Uterus (tissue), 4 donors: ENCODE results near the gene ZCCHC8. TPM values are rescaled to one million over a fixed set of nuclear protein-coding genes. Genes with fewer than 3 reads are reported as not detected.
A peak's percentile ranks its signal among the peaks of the same experiment; 100 is the strongest.

Experiments used
- DNase-seq, 2 donors: peaks; one replicate each; pipeline ENCODE4 v3.0.0-alpha.2; 2019 to 2020
- H3K27ac ChIP-seq, 2 donors: fragments of 200-600 bp; sonication (generic); 1 replicate in 1 of 2; 2 replicates in 1 of 2; pipeline ENCODE4 v1.5.1; 2016 to 2018
- H3K27me3 ChIP-seq, 2 donors: fragments of 200-600 bp; sonication (generic); one replicate each; pipeline ENCODE4 v1.5.1; 2018 to 2019; ENCODE audit warnings: control low read depth in 1 of 2
- H3K36me3 ChIP-seq, 2 donors: fragments of 200-600 bp; sonication (generic); one replicate each; pipeline ENCODE4 v1.5.1; 2019; ENCODE audit warnings: control low read depth in 1 of 2
- H3K4me1 ChIP-seq, 2 donors: fragments of 200-600 bp; sonication (generic); one replicate each; pipeline ENCODE4 v1.5.1; 2018 to 2019; ENCODE audit warnings: control low read depth in 1 of 2
- H3K4me3 ChIP-seq, 2 donors: fragments of 200-600 bp; sonication (generic); 1 replicate in 1 of 2; 2 replicates in 1 of 2; pipeline ENCODE4 v1.5.1; 2018 to 2019; ENCODE audit warnings: mild to moderate bottlenecking in 1 of 2
- H3K9me3 ChIP-seq, 2 donors: fragments of 200-600 bp; sonication (generic); one replicate each; pipeline ENCODE4 v1.5.1; 2019; ENCODE audit warnings: control low read depth in 1 of 2
- POLR2A ChIP-seq, 2 donors: fragments of 450-650 bp; IDR thresholded peaks; one replicate each; pipeline ENCODE4 v1.6.1; 2016; ENCODE audit warnings: antibody characterized with exemption in 2 of 2, mild to moderate bottlenecking in 1 of 2, moderate library complexity in 1 of 2
- intact Hi-C: fragments of 100-400 bp; cut with DNase I; formaldehyde crosslinking; loops from one replicate; pipeline ENCODE4 v1.15.1; 2023; ENCODE audit warnings: low total_unique reads
- small RNA-seq: library from RNA; depleted of rRNA; stranded (forward); fragments of <200 nt; gene quantifications from one replicate; pipeline ENCODE3, GENCODE V24; 2016
- total RNA-seq, 4 donors: library from RNA; depleted of rRNA in 3 of 4; stranded (reverse); fragments of >200 nt in 3 of 4; gene quantifications; one replicate each; pipeline versions ENCODE4 v1.1.0 to v1.2.4, GENCODE V29; 2014 to 2023
- TF ChIP-seq, protein P1 (sequence below), 4 experiments: fragments of 200-600 bp in 2 of 4; fragments of 450-650 bp in 2 of 4; sonication (generic) in 2 of 4; IDR thresholded peaks; one replicate each; pipeline ENCODE4 v1.5.1; 2016 to 2019; ENCODE audit warnings: antibody characterized with exemption in 4 of 4, mild to moderate bottlenecking in 2 of 4, moderate library complexity in 1 of 4
- donor health status: DM: yes; HTN: yes; CAD: no.

The ZCCHC8 gene
- total RNA-seq, 4 donors from 2014 or later: 13.5 to 43.3 (median 25.8) TPM

DNA sequence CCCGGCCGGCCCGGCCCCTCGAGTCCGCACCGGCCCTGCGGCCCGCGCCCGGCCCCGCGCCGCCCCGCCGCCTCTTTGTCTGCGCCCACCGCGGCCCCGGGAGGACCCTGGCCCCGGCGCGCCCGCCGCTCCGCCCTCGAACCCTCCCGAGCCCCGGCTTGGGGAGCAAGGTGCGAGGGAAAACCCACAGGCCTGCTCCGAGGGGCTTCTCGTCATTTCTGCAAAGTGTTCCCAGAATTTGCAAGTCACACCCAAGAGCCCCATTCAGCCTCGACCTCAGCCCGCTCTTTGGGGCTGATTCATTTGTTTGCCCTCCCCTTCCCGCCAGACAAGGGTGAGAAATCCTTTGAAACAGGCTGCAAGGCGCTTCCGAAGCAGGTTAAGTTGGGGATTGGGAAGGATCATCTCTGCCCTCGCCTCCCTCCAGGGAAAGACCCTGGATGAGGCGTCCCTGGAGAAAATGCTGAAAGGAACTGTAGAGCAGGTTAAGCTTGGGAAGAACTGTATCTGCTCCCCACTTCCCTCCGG is 77.9 kb downstream of the ZCCHC8 start:
- TF ChIP-seq, protein P1, sequence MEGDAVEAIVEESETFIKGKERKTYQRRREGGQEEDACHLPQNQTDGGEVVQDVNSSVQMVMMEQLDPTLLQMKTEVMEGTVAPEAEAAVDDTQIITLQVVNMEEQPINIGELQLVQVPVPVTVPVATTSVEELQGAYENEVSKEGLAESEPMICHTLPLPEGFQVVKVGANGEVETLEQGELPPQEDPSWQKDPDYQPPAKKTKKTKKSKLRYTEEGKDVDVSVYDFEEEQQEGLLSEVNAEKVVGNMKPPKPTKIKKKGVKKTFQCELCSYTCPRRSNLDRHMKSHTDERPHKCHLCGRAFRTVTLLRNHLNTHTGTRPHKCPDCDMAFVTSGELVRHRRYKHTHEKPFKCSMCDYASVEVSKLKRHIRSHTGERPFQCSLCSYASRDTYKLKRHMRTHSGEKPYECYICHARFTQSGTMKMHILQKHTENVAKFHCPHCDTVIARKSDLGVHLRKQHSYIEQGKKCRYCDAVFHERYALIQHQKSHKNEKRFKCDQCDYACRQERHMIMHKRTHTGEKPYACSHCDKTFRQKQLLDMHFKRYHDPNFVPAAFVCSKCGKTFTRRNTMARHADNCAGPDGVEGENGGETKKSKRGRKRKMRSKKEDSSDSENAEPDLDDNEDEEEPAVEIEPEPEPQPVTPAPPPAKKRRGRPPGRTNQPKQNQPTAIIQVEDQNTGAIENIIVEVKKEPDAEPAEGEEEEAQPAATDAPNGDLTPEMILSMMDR (IDR thresholded peaks at IDR 0.05): no peak
- TF ChIP-seq POLR2A (IDR thresholded peaks at IDR 0.05): no peak
- Histone ChIP-seq H3K27ac (peak overlapping the region; percentile 99 to 100), H3K4me1 (peaks cover 4 to 7% of the 10 kb centered on the region in 2 donors), H3K4me3 (peak overlapping the region; percentile 47 to 54), H3K36me3 (no peaks in the 10 kb centered on the region), H3K27me3 (no peaks in the 10 kb centered on the region), H3K9me3 (no peaks in the 10 kb centered on the region)
- intact Hi-C loops: no loop called here
- DNase-seq: peak; percentile 31 to 37

DNA sequence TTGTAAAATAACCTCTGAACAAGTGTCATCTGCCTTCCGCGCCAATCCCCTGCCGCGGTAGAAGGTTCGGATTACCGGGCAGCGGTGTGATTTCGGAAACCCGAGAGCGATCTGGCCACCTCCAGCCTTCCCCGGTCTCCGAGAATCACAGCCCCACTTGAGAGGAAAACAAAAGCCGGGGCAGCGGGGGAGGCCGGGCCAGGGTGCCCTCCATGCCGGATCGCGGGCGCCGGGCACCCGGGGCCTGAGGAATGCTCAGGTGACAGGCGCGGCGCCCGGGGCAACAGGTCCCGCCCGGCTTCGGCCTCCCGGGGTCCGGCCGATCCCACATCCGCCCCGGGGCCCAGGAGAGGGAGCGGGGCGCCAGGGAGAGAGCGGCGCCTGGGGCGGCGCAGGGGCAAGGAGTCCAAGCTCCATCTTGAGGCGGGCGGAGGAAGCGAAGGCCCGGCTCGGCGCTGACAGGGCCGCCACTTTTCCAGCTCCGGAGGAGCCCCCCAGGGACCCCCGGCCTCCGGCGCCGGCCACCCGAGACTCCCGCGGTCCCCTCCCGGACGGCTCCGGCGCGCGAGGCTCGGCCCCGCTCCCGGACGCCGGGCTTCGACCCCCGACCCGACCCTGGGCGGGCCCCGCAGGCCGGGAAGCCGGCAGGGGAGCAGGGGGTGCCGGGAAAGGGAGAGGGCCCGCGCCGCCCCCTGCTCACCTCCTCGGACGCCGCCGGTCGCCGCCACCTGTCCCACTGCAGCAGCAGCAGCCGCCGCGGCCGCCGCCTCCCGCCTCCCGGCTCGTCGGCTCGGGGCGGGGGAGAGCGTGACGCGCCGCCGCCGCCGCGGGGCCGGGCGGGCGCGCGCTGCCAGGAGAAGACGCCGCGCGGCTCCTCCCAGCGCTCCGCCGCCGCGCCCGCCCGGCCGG is 78.7 kb downstream of the ZCCHC8 start, which contains the start of gene CLIP1:
CLIP1 (minus strand) TSS at position 849 of the 909 bp plus-strand sequence. CDS start 42,217 bp downstream, outside the sequence.
- DNase-seq: peak; percentile 60 to 69
- peak within 1 kb of the TSS; percentile 99 to 100 for H3K27ac ChIP-seq
- peak within 1 kb of the TSS; percentile 63 to 97 for H3K4me3 ChIP-seq
- TF ChIP-seq, protein P1 (IDR thresholded peaks at IDR 0.05): peak in 3 of 4 experiments; percentile 33 to 57 (median 45)
- peak; percentile 64 to 89 for TF ChIP-seq POLR2A (IDR thresholded peaks at IDR 0.05)
- no peaks in the 10 kb centered on the region for H3K27me3 ChIP-seq
- intact Hi-C loops: no loop called here
- peaks cover 4 to 7% of the 10 kb centered on the region in 2 donors for H3K4me1 ChIP-seq
- H3K9me3 ChIP-seq: no peaks in the 10 kb centered on the region
- H3K36me3 ChIP-seq: no peaks in the 10 kb centered on the region

Small RNAs within 50 kb of the gene (small RNA-seq; reads per million reads assigned to genes)
- gene RF00411: not detected

Other genes starting within 250 kb of the ZCCHC8 start
- 10 to 100 TPM in 2 of 4 donors, 1 to 10 TPM in 2; 3.3 to 20.8 (median 12.9) TPM for gene VPS33A, start 234.4 kb downstream of the ZCCHC8 start, total RNA-seq
- 100 to 1,000 TPM in 2 of 4 donors, 10 to 100 TPM in 2; 48.2 to 134 (median 96.8) TPM for gene CLIP1, start 78.3 kb downstream of the ZCCHC8 start, total RNA-seq
- gene RSRC2, start 26.0 kb upstream of the ZCCHC8 start, total RNA-seq: 10 to 100 TPM; 51.2 to 83.2 (median 79.4) TPM
- gene KNTC1, start 26.3 kb upstream of the ZCCHC8 start, total RNA-seq: 10 to 100 TPM in 3 of 4 donors, 1 to 10 TPM in 1; 7.4 to 61.5 (median 13.9) TPM
- gene HCAR2, start 202.4 kb upstream of the ZCCHC8 start, total RNA-seq: not detected
- not detected for gene HCAR3, start 215.9 kb upstream of the ZCCHC8 start, total RNA-seq
- gene HCAR1, start 229.9 kb upstream of the ZCCHC8 start, total RNA-seq: 1 to 10 TPM in 1 of 4 donors, under 1 TPM in 1, not detected in 2; 0.18 to 3.3 TPM